Aorta (tissue), 5 donors: ENCODE results near the gene NUDT22. TPM values are rescaled to one million over a fixed set of nuclear protein-coding genes. Genes with fewer than 3 reads are reported as not detected.

Source experiments
- ATAC-seq: fragments of 200-7000 bp; cut with Tn5 transposase; one replicate; pipeline ENCODE4 v1.9.1; 2022; ENCODE audit warnings: moderate library complexity; ENCODE audit not compliant: low FRiP score
- DNase-seq, 2 donors: peaks; one replicate each; pipeline ENCODE4 v3.0.0-alpha.2; 2020
- H3K27ac ChIP-seq, 2 donors: one replicate each; pipeline ENCODE4 v1.5.1; 2013; ENCODE audit warnings: low read length in 2 of 2, mild to moderate bottlenecking in 2 of 2, moderate library complexity in 2 of 2, control low read depth in 1 of 2, inconsistent platforms in 1 of 2, low read depth in 1 of 2
- H3K27me3 ChIP-seq, 2 donors: one replicate each; pipeline ENCODE4 v1.6.1; 2013; ENCODE audit warnings: control low read depth in 1 of 2, low read length in 1 of 2, mild to moderate bottlenecking in 1 of 2, moderate library complexity in 1 of 2; ENCODE audit not compliant: insufficient read depth in 2 of 2, control insufficient read depth in 1 of 2
- H3K36me3 ChIP-seq, 2 donors: one replicate each; pipeline ENCODE4 v1.6.1; 2013; ENCODE audit warnings: control low read depth in 1 of 2, low read length in 1 of 2, mild to moderate bottlenecking in 1 of 2; ENCODE audit not compliant: insufficient read depth in 2 of 2, control insufficient read depth in 1 of 2
- H3K4me1 ChIP-seq, 2 donors: one replicate each; pipeline ENCODE4 v1.6.1; 2013; ENCODE audit warnings: low read length in 2 of 2, control low read depth in 1 of 2, mild to moderate bottlenecking in 1 of 2, moderate library complexity in 1 of 2; ENCODE audit not compliant: insufficient read depth in 2 of 2, control insufficient read depth in 1 of 2
- H3K4me3 ChIP-seq, 2 donors: one replicate each; pipeline ENCODE4 v1.5.1; 2013; ENCODE audit warnings: low read length in 2 of 2, control low read depth in 1 of 2, mild to moderate bottlenecking in 1 of 2
- H3K9me3 ChIP-seq: one replicate; pipeline ENCODE4 v1.6.1; 2013; ENCODE audit warnings: mild to moderate bottlenecking, low read length; ENCODE audit not compliant: control insufficient read depth
- WGBS, 2 donors: extraction: QIAGEN DNeasy Blood & Tissue Kit; methylation state at CpG; one replicate each; pipeline ENCODE4 v1.1.7; 2013; 5-methylcytosine and 5-hydroxymethylcytosine counted together
- intact Hi-C, 2 donors: fragments of 100-400 bp; cut with DNase I; formaldehyde crosslinking; loops; one replicate each; pipeline versions ENCODE4 v1.14.2 to v1.15.0; 2022
- polyA plus RNA-seq, 2 donors: library from polyadenylated mRNA; stranded (reverse); fragments of 200-250 nt; gene quantifications; one replicate each; pipeline ENCODE4 v1.2.3, GENCODE V29; 2013
- total RNA-seq, 2 donors: library from RNA; stranded (reverse); fragmentation: NEBNext Ultra II Directional; extraction: Animal tissue kit (Norgen Biotek cat#: 25700); gene quantifications; one replicate each; pipeline ENCODE4 v1.2.1, GENCODE V29; 2021
- donor health status: healthy with polysubstance abuse.
- donor health status: Bipolar disorder and iron deficiency.
- donor health status: DM: no; HTN: no; CAD: no.
- donor health status: DM: no; HTN: no; CAD: no.
- donor health status: DM: yes; HTN: yes; CAD: no.

Gene NUDT22
- total and polyA plus RNA-seq, 4 donors, result 36.7 to 98.8 (median 44.5) TPM

DNA sequence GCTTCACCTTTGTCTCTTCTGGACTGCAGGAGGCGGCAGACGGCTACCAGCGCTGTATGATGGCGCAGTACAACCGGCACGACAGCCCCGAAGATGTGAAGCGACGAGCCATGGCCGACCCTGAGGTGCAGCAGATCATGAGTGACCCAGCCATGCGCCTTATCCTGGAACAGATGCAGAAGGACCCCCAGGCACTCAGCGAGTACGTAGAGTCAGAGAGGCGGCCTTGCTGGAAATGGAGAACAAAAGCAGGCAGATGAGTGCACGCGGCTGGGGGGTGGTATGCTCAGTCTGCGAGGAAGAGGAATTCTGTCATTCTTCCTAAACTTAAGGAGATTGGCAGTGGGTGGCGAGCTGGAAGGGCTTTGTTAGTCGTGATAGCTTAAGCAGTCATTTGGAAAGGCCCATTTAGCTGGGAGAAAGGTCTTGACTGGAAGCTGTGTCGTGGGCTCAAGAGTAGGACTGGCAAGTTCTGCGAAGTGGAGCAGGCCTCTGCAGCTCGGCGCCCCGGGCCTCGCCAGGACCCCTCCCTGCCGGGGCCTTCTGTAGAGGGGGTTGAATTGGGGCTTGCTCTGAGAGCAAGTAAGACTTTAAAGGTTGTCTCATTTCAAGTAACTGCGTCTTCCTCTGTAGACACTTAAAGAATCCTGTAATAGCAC lies 22.5 kb upstream of the NUDT22 start:
- WGBS, 2 donors, result 89 to 91% methylated on average over 27 of the region's 27 CpGs
- Histone ChIP-seq H3K4me3 (no peak overlapping the region), H3K27me3 (no peaks in the 10 kb centered on the region), H3K36me3 (peaks cover 4 to 8% of the 10 kb centered on the region in 2 donors), H3K9me3 (no peaks in the 10 kb centered on the region), H3K4me1 (no peaks in the 10 kb centered on the region), H3K27ac (no peak overlapping the region)
- ATAC-seq (no peak), DNase-seq (no peak)
- intact Hi-C loops, result loop anchor here (2.0 to 5.0 kb wide), 2 partner anchors 97 to 99 kb away; partner anchors contain the start of gene CATSPERZ (in 2 of the 2)

DNA sequence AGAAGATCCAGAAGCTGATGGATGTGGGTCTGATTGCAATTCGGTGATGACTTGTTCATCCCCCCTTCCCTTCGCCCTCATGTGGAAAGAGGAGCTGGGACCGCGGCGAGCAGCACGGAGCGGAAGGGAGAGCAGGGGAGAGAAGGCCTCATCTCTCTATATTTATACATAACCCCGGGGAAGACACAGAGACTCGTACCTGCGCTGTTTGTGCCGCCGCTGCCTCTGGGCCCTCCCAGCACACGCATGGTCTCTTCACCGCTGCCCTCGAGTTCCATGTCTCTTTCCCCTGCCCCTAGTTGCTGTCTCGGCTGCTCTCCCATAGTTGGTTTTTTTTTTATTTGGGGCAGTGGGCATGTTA lies 22.0 kb upstream of the NUDT22 start:
- Histone ChIP-seq H3K9me3 (no peaks in the 10 kb centered on the region), H3K4me3 (no peak overlapping the region), H3K36me3 (peaks cover 4 to 8% of the 10 kb centered on the region in 2 donors), H3K4me1 (no peaks in the 10 kb centered on the region), H3K27ac (no peak overlapping the region), H3K27me3 (no peaks in the 10 kb centered on the region)
- DNase-seq, result no peak
- WGBS, 2 donors, result 79 to 85% methylated on average over 15 to 16 of the region's 16 CpGs
- no peak for ATAC-seq
- intact Hi-C loops, result loop anchor here (2.0 to 5.0 kb wide), 2 partner anchors 97 to 98 kb away; partner anchors contain the start of gene CATSPERZ (in 2 of the 2)

DNA sequence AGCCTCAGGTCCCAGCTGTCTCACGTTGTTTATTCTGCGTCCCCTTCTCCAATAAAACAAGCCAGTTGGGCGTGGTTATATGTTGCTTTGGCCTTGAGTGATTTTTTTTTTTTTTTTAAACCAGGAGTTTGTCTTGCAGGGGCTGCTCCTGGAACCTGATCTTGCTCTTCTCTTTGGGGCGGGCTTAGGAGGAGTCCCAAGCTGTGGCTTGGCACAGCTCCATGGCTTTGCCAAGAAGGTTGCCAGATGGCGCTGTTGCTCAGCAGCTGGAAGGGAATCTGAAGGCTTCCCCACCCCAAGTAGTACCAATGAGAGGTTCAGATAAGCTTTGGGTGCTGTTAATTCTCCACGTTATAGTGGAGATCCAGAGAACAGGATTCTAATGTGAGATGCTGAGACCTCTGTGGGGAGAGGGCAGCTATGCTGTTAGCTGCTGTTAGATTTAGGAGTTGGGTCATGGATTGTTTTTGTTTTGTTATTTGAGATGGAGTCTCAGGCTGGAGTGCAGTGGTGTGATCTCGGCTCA lies 21.5 kb upstream of the NUDT22 start:
- Histone ChIP-seq H3K27me3 (no peaks in the 10 kb centered on the region), H3K4me3 (no peak overlapping the region), H3K4me1 (no peaks in the 10 kb centered on the region), H3K27ac (no peak overlapping the region), H3K36me3 (peaks cover 4 to 8% of the 10 kb centered on the region in 2 donors), H3K9me3 (no peaks in the 10 kb centered on the region)
- intact Hi-C loops, result loop anchor here (2.0 to 5.0 kb wide), 2 partner anchors 96 to 98 kb away; partner anchors contain the start of gene CATSPERZ (in 2 of the 2)
- peak; percentile 74 for ATAC-seq
- DNase-seq, result peak; percentile 92 to 94
- 35 to 37% methylated on average over 7 of the region's 7 CpGs for WGBS, 2 donors

DNA sequence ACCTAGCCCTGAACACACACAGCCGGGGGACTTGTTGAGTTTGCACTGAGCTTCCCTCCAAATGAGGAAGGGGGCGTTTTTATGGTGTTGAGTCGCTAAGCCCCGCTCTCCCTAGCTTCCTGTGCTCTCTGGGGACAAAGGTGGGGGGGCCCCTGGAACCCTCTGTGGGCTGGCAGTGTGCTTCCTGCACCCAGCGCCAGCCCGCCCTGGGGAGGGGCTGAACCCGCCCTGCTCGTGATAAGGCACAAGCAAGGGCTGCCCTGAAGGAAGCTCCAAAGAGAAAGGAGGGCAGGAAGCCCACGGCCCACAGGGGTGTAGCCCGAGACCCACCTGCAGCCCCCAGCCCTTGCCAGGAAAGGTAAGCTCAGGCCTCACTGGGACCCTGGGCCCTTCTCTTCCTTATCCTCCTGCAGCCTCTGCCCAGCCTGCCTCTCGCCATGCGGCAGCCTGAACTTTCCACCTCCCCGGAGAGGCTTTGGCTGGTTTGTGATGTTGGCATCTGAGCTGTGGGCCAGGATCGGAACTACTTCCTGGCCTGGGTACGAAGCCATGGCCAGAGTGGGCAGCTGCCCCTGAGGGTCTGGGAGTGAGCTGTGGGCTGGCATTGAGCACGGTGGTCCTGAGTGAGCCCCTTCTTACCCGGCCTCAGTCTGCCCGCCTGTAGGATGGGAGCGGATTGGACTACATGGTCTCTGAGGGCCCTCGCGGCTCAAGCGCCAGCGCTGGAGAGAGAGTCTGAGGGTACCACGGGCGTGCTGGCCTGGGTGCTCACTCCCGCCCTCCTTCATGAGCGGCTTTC lies 19.4 kb upstream of the NUDT22 start, which contains the start of gene FERMT3:
Gene FERMT3, plus strand, starts transcription at position 265 of the 799 bp plus-strand sequence. CDS start 644 bp downstream, outside the sequence.
- 71 to 77% methylated on average over 26 to 27 of the region's 27 CpGs for WGBS, 2 donors
- Histone ChIP-seq H3K4me1 (no peaks in the 10 kb centered on the region), H3K4me3 (no peak within 1 kb of the TSS), H3K27ac (peak within 1 kb of the TSS in 1 of 2 donors; percentile 3), H3K27me3 (no peaks in the 10 kb centered on the region), H3K9me3 (no peaks in the 10 kb centered on the region), H3K36me3 (peaks cover 0 to 7% of the 10 kb centered on the region in 2 donors)
- intact Hi-C loops, result no loop called here
- peak in 1 of 2 donors; percentile 88 for DNase-seq
- ATAC-seq, result peak; percentile 27

DNA sequence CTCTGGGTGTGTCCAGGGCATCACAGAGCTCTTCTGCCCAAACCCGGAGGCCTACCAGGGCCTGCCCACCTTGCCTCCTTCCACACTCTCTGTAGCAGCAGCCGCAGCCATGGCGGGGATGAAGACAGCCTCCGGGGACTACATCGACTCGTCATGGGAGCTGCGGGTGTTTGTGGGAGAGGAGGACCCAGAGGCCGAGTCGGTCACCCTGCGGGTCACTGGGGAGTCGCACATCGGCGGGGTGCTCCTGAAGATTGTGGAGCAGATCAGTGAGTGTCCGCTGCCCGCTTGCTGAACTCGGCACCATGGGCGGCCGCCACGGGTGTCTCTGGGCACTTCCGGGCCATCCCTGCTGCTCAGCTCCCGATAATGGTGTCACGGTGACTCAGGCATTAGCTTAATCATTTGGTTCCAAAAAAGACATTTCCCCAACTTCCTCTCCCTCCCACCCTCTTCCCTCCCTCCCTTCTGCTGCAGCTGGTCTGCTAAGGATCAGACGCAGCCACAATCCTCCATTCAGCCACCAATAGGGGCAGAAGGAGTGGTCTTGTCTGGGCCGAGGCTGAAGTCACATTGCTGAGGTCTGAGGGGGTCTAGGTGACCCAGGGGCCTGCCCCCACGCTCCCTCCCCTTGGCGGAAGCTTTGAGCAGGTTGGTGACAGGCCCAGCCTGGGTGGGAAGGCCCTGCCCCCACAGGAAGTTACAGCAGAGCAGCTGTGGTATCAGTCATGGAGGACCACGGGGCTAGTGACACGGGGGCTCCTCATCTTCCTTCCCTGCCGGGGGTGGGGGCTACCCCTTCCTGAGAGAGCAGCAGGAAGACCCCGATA lies 18.6 kb upstream of the NUDT22 start:
- no peaks in the 10 kb centered on the region for H3K4me1 ChIP-seq
- no peak overlapping the region for H3K4me3 ChIP-seq
- peaks cover 0 to 7% of the 10 kb centered on the region in 2 donors for H3K36me3 ChIP-seq
- 63 to 65% methylated on average over 26 to 30 of the region's 30 CpGs for WGBS, 2 donors
- H3K27me3 ChIP-seq, result no peaks in the 10 kb centered on the region
- no peaks in the 10 kb centered on the region for H3K9me3 ChIP-seq
- DNase-seq (peak; percentile 86 to 87), ATAC-seq (peak; percentile 40)
- no peak overlapping the region for H3K27ac ChIP-seq
- intact Hi-C loops, result no loop called here

DNA sequence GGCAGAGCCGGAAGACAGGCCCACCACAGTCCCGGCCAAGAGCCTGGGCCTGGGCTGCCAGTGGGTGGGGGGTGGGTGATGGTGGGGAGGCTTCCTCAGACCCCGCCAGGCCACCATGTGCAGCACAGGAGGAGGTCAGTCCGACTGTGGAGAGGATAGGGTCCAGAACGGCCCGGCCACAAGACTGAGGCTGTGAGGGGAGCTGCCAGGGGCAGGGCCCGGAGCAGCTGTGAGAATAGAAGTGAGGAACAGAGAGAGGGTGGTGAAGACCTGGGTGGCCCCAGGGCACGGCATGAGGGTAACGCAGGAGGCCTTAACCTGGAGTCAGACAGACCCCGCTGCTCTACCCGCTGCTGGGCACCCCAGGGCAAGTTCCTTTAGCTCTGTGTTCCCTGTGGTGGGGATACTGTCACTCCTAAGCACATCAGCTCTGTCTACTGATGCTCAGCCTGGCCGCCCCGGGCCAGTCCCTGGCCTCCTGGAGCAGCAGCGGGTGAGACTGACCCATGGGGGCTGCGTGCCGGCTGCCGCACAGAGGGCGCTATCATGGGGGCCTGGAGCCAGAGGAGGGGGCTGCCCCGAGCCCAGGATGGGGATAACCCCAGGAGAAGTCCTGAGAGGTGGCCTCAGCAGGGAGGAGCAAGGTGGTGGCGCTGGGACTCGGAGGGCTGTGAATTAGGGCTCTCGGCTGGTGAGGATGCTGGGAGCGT lies 17.8 kb upstream of the NUDT22 start:
- ATAC-seq (no peak), DNase-seq (no peak)
- H3K36me3 ChIP-seq, result peaks cover 0 to 2% of the 10 kb centered on the region in 2 donors
- intact Hi-C loops, result no loop called here
- H3K4me3 ChIP-seq, result no peak overlapping the region
- H3K27me3 ChIP-seq, result no peaks in the 10 kb centered on the region
- no peaks in the 10 kb centered on the region for H3K9me3 ChIP-seq
- no peak overlapping the region for H3K27ac ChIP-seq
- no peaks in the 10 kb centered on the region for H3K4me1 ChIP-seq
- 85 to 86% methylated on average over 21 to 23 of the region's 23 CpGs for WGBS, 2 donors

DNA sequence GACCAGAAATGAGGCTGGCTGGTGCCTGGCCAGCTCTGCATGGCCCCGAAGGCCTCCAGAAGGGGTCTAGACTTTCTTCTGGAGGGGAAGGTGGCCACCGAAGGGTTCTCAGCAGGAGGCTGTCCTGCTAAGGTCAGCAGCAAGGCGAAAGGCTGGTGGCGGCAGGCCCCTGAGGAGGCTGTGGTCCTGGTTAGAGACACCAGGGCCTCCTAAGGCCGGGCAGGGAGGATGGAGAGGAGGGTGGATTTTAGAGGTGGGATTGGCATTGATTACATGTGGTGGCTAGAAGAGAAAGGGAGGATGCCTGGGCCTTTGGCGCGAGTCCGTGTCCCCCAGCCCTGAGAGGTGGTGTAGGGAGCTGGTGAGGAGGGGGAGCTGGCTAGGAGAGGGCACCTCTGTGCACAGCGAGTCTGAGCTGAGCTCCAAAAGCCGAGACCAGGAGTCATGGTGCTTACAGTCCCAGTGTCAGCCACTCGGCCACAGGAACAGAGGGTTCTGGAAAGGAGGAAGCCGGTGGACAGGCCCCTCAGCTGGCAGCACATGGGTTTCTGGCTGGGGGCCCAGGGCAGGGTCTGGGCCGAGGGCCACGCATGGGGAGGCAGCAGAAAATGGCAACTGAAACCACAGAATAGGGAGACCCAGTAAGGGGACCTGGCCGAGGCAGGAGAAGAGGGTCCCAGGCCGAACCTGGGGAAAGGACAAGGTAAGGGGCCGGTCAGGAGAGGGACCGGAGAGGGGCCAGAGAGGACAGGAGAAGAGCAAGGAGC lies 17.1 kb upstream of the NUDT22 start:
- intact Hi-C loops, result no loop called here
- DNase-seq (no peak), ATAC-seq (no peak)
- no peak overlapping the region for H3K27ac ChIP-seq
- H3K27me3 ChIP-seq, result no peaks in the 10 kb centered on the region
- H3K4me1 ChIP-seq, result no peaks in the 10 kb centered on the region
- H3K9me3 ChIP-seq, result no peaks in the 10 kb centered on the region
- no peaks in the 10 kb centered on the region for H3K36me3 ChIP-seq
- 69 to 73% methylated on average over 18 of the region's 18 CpGs for WGBS, 2 donors
- H3K4me3 ChIP-seq, result no peak overlapping the region
